Activated CD4-positive, alpha-beta T cell treated with anti-CD3 and anti-CD28 coated beads for 36 hours (primary cell): ENCODE data around the gene TCFL5. TPM values are rescaled to one million over a fixed set of nuclear protein-coding genes. Genes with fewer than 3 reads are reported as not detected.

Experiments used
- total RNA-seq, 2 experiments: library from RNA; stranded (reverse); gene quantifications; one replicate each; pipeline ENCODE4 v1.2.3, GENCODE V29; 2021

TCFL5 gene
- total RNA-seq, 2 experiments from 2014 or later, result 5.2 to 6.6 TPM

Other genes starting within 250 kb of the TCFL5 start
- gene SLCO4A1, start 219.3 kb downstream of the TCFL5 start, total RNA-seq, result 10 to 100 TPM; 40.5 to 43.4 TPM
- under 1 TPM; 0.07 to 0.14 TPM for gene NTSR1, start 153.0 kb downstream of the TCFL5 start, total RNA-seq
- 10 to 100 TPM; 14.5 to 15.0 TPM for gene MRGBP, start 65.3 kb downstream of the TCFL5 start, total RNA-seq
- gene OGFR, start 57.0 kb downstream of the TCFL5 start, total RNA-seq, result 10 to 100 TPM; 43.8 to 44.7 TPM
- not detected for gene COL9A3, start 44.8 kb downstream of the TCFL5 start, total RNA-seq
- gene DIDO1, start 64.7 kb upstream of the TCFL5 start, total RNA-seq, result 10 to 100 TPM; 43.7 to 49.7 TPM
- 10 to 100 TPM; 30.7 to 39.9 TPM for gene GID8, start 76.3 kb upstream of the TCFL5 start, total RNA-seq
- gene SLC17A9, start 90.9 kb upstream of the TCFL5 start, total RNA-seq, result 10 to 100 TPM; 16.2 to 16.5 TPM
- not detected for gene BHLHE23, start 145.1 kb upstream of the TCFL5 start, total RNA-seq